Mesenchymal stem cell (in vitro differentiated cells and primary cell): ENCODE results near the gene BCAR1.
A peak's percentile ranks its signal among the peaks of the same experiment; 100 is the strongest.

Source experiments
- DNase-seq: peaks from one replicate; pipeline ENCODE4 v3.0.0-alpha.2; 2013
- H2AFZ ChIP-seq: one replicate; pipeline ENCODE4 v1.6.1; 2013; ENCODE audit warnings: low read depth, mild to moderate bottlenecking, control low read depth, inconsistent platforms, low read length, moderate library complexity
- H2AK5ac ChIP-seq: 2 replicates; pipeline ENCODE4 v1.6.1; 2013; ENCODE audit warnings: low read length, moderate library complexity, mild to moderate bottlenecking, inconsistent platforms; ENCODE audit not compliant: severe bottlenecking
- H2BK120ac ChIP-seq: one replicate; pipeline ENCODE4 v1.6.1; 2013; ENCODE audit warnings: low read depth, mild to moderate bottlenecking, inconsistent platforms, low read length, moderate library complexity
- H2BK12ac ChIP-seq, 2 experiments: one replicate each; pipeline ENCODE4 v1.6.1; 2013; ENCODE audit warnings: inconsistent platforms in 2 of 2, low read length in 2 of 2, mild to moderate bottlenecking in 2 of 2, moderate library complexity in 2 of 2, control low read depth in 1 of 2
- H2BK15ac ChIP-seq: one replicate; pipeline ENCODE4 v1.6.1; 2013; ENCODE audit warnings: mild to moderate bottlenecking, low read depth, inconsistent platforms; ENCODE audit not compliant: poor library complexity, severe bottlenecking
- H2BK5ac ChIP-seq: 2 replicates; pipeline ENCODE4 v1.6.1; 2013; ENCODE audit warnings: low read depth, mild to moderate bottlenecking, low read length, control low read depth, inconsistent platforms; ENCODE audit not compliant: poor library complexity, severe bottlenecking
- H3K14ac ChIP-seq, 2 experiments: one replicate each; pipeline ENCODE4 v1.6.1; 2013; ENCODE audit warnings: inconsistent platforms in 2 of 2, low read length in 2 of 2, control low read depth in 1 of 2, mild to moderate bottlenecking in 1 of 2, moderate library complexity in 1 of 2
- H3K18ac ChIP-seq, 2 experiments: one replicate each; pipeline ENCODE4 v1.6.1; 2013; ENCODE audit warnings: inconsistent platforms in 2 of 2, low read length in 2 of 2, control low read depth in 1 of 2, low read depth in 1 of 2, mild to moderate bottlenecking in 1 of 2
- H3K23ac ChIP-seq, 2 experiments: one replicate each; pipeline ENCODE4 v1.6.1; 2013; ENCODE audit warnings: inconsistent platforms in 2 of 2, low read length in 2 of 2, mild to moderate bottlenecking in 2 of 2, moderate library complexity in 2 of 2, control low read depth in 1 of 2
- H3K27ac ChIP-seq: 2 replicates; pipeline ENCODE4 v1.5.1; 2013; ENCODE audit warnings: mild to moderate bottlenecking, moderate library complexity, low read length, control low read depth, inconsistent platforms; ENCODE audit not compliant: poor library complexity, severe bottlenecking
- H3K27me3 ChIP-seq, 2 experiments: 2 replicates each; pipeline versions ENCODE4 v1.6.1 to v1.7.0; 2013; ENCODE audit warnings: low read length in 2 of 2, mild to moderate bottlenecking in 2 of 2, moderate library complexity in 2 of 2, control low read depth in 1 of 2, inconsistent platforms in 1 of 2; ENCODE audit not compliant: control insufficient read depth in 1 of 2, insufficient read depth in 1 of 2
- H3K36me3 ChIP-seq, 2 experiments: 2 replicates each; pipeline versions ENCODE4 v1.6.1 to v1.7.0; 2013; ENCODE audit warnings: low read length in 2 of 2, control low read depth in 1 of 2, inconsistent platforms in 1 of 2, low read depth in 1 of 2, mild to moderate bottlenecking in 1 of 2; ENCODE audit not compliant: insufficient read depth in 2 of 2, control insufficient read depth in 1 of 2
- H3K4ac ChIP-seq, 2 experiments: one replicate each; pipeline ENCODE4 v1.6.1; 2013; ENCODE audit warnings: inconsistent platforms in 2 of 2, low read length in 2 of 2, mild to moderate bottlenecking in 2 of 2, moderate library complexity in 2 of 2, control low read depth in 1 of 2, low read depth in 1 of 2
- H3K4me1 ChIP-seq: 2 replicates; pipeline ENCODE4 v1.6.1; 2013; ENCODE audit warnings: low read depth, low read length, control low read depth; ENCODE audit not compliant: control insufficient read depth, insufficient read depth
- H3K4me2 ChIP-seq: 2 replicates; pipeline ENCODE4 v1.6.1; 2013; ENCODE audit warnings: low read length, mild to moderate bottlenecking, inconsistent platforms; ENCODE audit not compliant: poor library complexity, severe bottlenecking
- H3K4me3 ChIP-seq, 2 experiments: 2 replicates each; pipeline versions ENCODE4 v1.5.1 to v1.7.0; 2013; ENCODE audit warnings: low read length in 2 of 2, mild to moderate bottlenecking in 2 of 2, control low read depth in 1 of 2, low read depth in 1 of 2; ENCODE audit not compliant: insufficient read depth in 1 of 2
- H3K79me1 ChIP-seq: replicated peaks from 2 replicates; pipeline ENCODE4 v1.6.1; 2013; ENCODE audit warnings: mild to moderate bottlenecking, control low read depth, low read length, inconsistent platforms; ENCODE audit not compliant: poor library complexity, severe bottlenecking
- H3K9ac ChIP-seq: 2 replicates; pipeline ENCODE4 v1.7.0; 2013; ENCODE audit warnings: mild to moderate bottlenecking, low read length, moderate library complexity
- H3K9me3 ChIP-seq: 2 replicates; pipeline ENCODE4 v1.7.0; 2013; ENCODE audit warnings: mild to moderate bottlenecking, low read length; ENCODE audit not compliant: control insufficient read depth
- H4K8ac ChIP-seq: one replicate; pipeline ENCODE4 v1.6.1; 2013; ENCODE audit warnings: inconsistent platforms, mild to moderate bottlenecking, low read length, moderate library complexity
- H4K91ac ChIP-seq: one replicate; pipeline ENCODE4 v1.6.1; 2013; ENCODE audit warnings: mild to moderate bottlenecking, low read length, inconsistent platforms
- WGBS: methylation state at CpG from one replicate; pipeline ENCODE4 v1.1.7; 2013; ENCODE audit warnings: mixed read lengths; 5-methylcytosine and 5-hydroxymethylcytosine counted together

Gene BCAR1

GRCh38 chr16:75198135-75198600 lies 53.3 kb downstream of the BCAR1 start:
- peak overlapping the region; percentile 78 for H3K9ac ChIP-seq
- H3K23ac ChIP-seq: no peak overlapping the region
- H3K4me3 ChIP-seq: peak overlapping the region in 1 of 2 experiments; percentile 66
- no peak overlapping the region for H4K91ac ChIP-seq
- H3K27ac ChIP-seq: no peak overlapping the region
- H2AK5ac ChIP-seq: no peak overlapping the region
- H2AFZ ChIP-seq: peak overlapping the region; percentile 49
- DNase-seq: peak; percentile 38
- H4K8ac ChIP-seq: no peak overlapping the region
- H3K4ac ChIP-seq: no peak overlapping the region
- H3K4me2 ChIP-seq: no peak overlapping the region
- H2BK15ac ChIP-seq: no peak overlapping the region
- WGBS: 69% methylated on average over 15 of the region's 18 CpGs
- no peak overlapping the region for H3K18ac ChIP-seq
- peaks cover 4% of the 10 kb centered on the region for H3K4me1 ChIP-seq
- H3K9me3 ChIP-seq: peaks cover 21% of the 10 kb centered on the region
- peaks cover 22 to 27% of the 10 kb centered on the region in 2 experiments for H3K27me3 ChIP-seq
- no peak overlapping the region for H2BK120ac ChIP-seq
- H3K36me3 ChIP-seq: no peaks in the 10 kb centered on the region
- no peak overlapping the region for H2BK5ac ChIP-seq
- no peak overlapping the region for H3K14ac ChIP-seq
- no peak overlapping the region for H2BK12ac ChIP-seq
- no peaks in the 10 kb centered on the region for H3K79me1 ChIP-seq

GRCh38 chr16:75197522-75198134 lies 53.8 kb downstream of the BCAR1 start:
- peaks cover 22 to 27% of the 10 kb centered on the region in 2 experiments for H3K27me3 ChIP-seq

DNA sequence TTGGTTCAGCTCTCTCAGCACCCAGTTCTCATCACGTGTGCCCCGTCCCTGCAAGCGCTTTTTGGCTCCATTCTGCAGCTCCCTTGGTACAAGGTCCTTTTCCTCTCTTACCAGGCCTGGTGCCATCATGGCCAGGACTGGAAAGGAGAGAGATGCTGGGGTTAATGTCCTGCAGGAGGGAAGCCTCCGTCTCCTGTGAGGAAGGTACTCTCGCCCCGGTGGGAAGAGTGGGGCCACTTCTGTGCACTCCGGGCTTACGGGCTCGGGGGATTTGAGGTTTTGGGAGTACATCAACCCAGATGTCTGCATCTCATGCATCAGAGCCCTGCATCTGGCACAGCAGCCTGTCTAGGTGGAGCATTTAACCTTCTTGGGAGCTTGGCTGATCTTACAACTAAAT lies 54.6 kb downstream of the BCAR1 start:
- H3K9ac ChIP-seq: no peak overlapping the region
- no peak overlapping the region for H3K4me3 ChIP-seq
- H2AFZ ChIP-seq: no peak overlapping the region
- H3K36me3 ChIP-seq: no peaks in the 10 kb centered on the region
- no peak overlapping the region for H3K4ac ChIP-seq
- no peak for DNase-seq
- no peak overlapping the region for H3K23ac ChIP-seq
- H3K14ac ChIP-seq: no peak overlapping the region
- WGBS: 96% methylated on average over 6 of the region's 9 CpGs
- H2BK12ac ChIP-seq: no peak overlapping the region
- no peak overlapping the region for H3K18ac ChIP-seq
- H2BK15ac ChIP-seq: no peak overlapping the region
- no peak overlapping the region for H2BK120ac ChIP-seq
- H4K91ac ChIP-seq: peak overlapping the region; percentile 46
- H4K8ac ChIP-seq: no peak overlapping the region
- no peak overlapping the region for H2BK5ac ChIP-seq
- H3K27me3 ChIP-seq: peaks cover 22 to 27% of the 10 kb centered on the region in 2 experiments
- H3K4me2 ChIP-seq: no peak overlapping the region
- H2AK5ac ChIP-seq: no peak overlapping the region
- peaks cover 30% of the 10 kb centered on the region for H3K9me3 ChIP-seq
- H3K79me1 ChIP-seq: no peaks in the 10 kb centered on the region
- peaks cover 4% of the 10 kb centered on the region for H3K4me1 ChIP-seq
- no peak overlapping the region for H3K27ac ChIP-seq

More at GRCh38 chr16:75197522-75198134, 53.8 kb downstream of the BCAR1 start:
- Histone ChIP-seq H3K79me1 (no peaks in the 10 kb centered on the region), H3K14ac (no peak overlapping the region), H3K4me3 (peak overlapping the region in 1 of 2 experiments; percentile 66), H2AFZ (no peak overlapping the region), H3K4ac (no peak overlapping the region), H3K27ac (no peak overlapping the region), H4K8ac (no peak overlapping the region), H2BK12ac (no peak overlapping the region), H4K91ac (peak overlapping the region; percentile 13), H3K4me2 (no peak overlapping the region), H2BK15ac (no peak overlapping the region), H3K4me1 (peaks cover 4% of the 10 kb centered on the region), H2BK5ac (no peak overlapping the region), H2BK120ac (no peak overlapping the region), H2AK5ac (no peak overlapping the region), H3K18ac (no peak overlapping the region), H3K9me3 (peaks cover 26% of the 10 kb centered on the region), H3K9ac (peak overlapping the region; percentile 78), H3K36me3 (no peaks in the 10 kb centered on the region), H3K23ac (no peak overlapping the region)
- 82% methylated on average over 14 of the region's 14 CpGs for WGBS
- DNase-seq: no peak

DNA sequence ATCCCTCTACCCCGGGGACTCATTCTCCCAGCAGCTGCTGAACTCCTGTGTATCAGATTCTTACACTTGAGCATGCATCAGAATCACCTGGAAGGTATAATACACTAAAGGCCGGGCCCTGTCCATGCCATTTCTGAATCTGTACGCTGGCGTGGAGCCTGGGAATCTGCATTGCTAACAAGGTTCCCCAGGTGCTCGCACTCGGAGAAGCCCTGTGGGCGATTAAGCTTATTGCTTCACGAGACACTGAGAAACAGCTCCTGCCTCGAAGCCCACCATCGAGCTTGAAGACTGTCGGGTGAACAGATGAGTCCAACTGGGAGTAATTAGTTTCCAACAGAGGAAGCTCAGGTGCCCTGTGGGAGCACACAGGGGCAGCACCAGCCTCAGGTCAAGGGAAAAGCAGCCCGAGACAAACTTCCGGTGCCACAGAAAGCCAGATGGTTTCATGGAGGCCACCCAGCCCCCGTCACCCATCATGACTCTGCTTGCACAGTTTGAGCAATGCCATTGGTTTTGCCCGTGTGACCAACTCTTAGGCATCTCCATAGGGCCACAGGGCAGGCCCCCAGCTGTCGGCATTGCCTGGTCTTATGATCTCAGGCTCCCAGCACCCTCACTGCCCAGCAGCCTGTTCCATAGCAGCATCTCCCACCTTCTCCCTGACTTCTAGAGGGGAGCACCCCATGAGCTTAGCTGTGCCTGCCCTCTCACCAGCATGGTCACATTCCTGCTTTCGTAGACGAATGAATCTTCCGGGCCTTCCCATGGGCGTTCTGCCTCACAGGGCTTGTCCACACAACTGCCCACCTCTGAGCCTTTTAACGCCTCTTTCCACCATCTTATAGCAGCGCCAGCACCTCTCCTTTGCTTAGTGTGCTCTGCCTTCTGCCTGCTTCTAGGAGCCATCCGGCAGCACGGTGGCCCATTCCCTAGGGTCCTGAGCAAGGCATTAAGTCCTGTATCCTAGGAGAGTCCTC lies 55.3 kb downstream of the BCAR1 start:
- H3K79me1 ChIP-seq: no peaks in the 10 kb centered on the region
- H3K27ac ChIP-seq: no peak overlapping the region
- no peak overlapping the region for H4K8ac ChIP-seq
- H3K14ac ChIP-seq: no peak overlapping the region
- no peak overlapping the region for H3K4me2 ChIP-seq
- no peaks in the 10 kb centered on the region for H3K36me3 ChIP-seq
- no peak overlapping the region for H4K91ac ChIP-seq
- H2AFZ ChIP-seq: no peak overlapping the region
- H3K4me3 ChIP-seq: no peak overlapping the region
- no peak for DNase-seq
- H2BK15ac ChIP-seq: no peak overlapping the region
- no peak overlapping the region for H2BK12ac ChIP-seq
- WGBS: 86% methylated on average over 24 of the region's 24 CpGs
- H2BK5ac ChIP-seq: no peak overlapping the region
- H3K4me1 ChIP-seq: peaks cover 4% of the 10 kb centered on the region
- peaks cover 30% of the 10 kb centered on the region for H3K9me3 ChIP-seq
- H3K4ac ChIP-seq: no peak overlapping the region
- peaks cover 22 to 27% of the 10 kb centered on the region in 2 experiments for H3K27me3 ChIP-seq
- H3K9ac ChIP-seq: no peak overlapping the region
- H2AK5ac ChIP-seq: no peak overlapping the region
- no peak overlapping the region for H2BK120ac ChIP-seq
- H3K18ac ChIP-seq: no peak overlapping the region
- no peak overlapping the region for H3K23ac ChIP-seq
